K562 (cell line): ENCODE measurements around the gene STS. TPM values are rescaled to one million over a fixed set of nuclear protein-coding genes. Genes with fewer than 3 reads are reported as not detected.

Experiments
- ATAC-seq: fragments of 200-7000 bp; cut with Tn5 transposase; 3 replicates; pipeline ENCODE4 v1.9.1; 2020; ENCODE audit warnings: moderate library complexity
- Bru-seq: library from RNA; stranded (reverse); fragments of 400-500 nt; gene quantifications from one replicate; lab custom pipeline; 2021; lab: Mats Ljungman, UMichigan
- BruChase-seq, 2 experiments: library from RNA; stranded (reverse); fragments of 400-500 nt; gene quantifications; one replicate each; lab custom pipeline; 2021; lab: Mats Ljungman, UMichigan
- BruUV-seq: library from RNA; stranded (reverse); fragments of 400-500 nt; replicated peaks from 2 replicates; lab custom pipeline; 2021; lab: Mats Ljungman, UMichigan
- CTCF ChIA-PET: fragments of 300-600 bp; formaldehyde crosslinking; extraction: SDS; loops from one replicate; lab custom pipeline; 2021; ENCODE audit warnings: low intra/inter-chr PET ratio; lab: Yijun Ruan, JAX
- POLR2A ChIA-PET: fragments of 300-600, 350-650 bp; sonication (Branson Sonifier 250); formaldehyde crosslinking; extraction: SDS; loops from one replicate; lab custom pipeline; 2021; ENCODE audit warnings: antibody characterized with exemption, inconsistent platforms; lab: Yijun Ruan, JAX
- DNase-seq, 4 experiments: peaks; one replicate each; pipeline versions ENCODE4 v3.0.0 to v3.0.0-alpha.2; 2011 to 2018; ENCODE audit warnings: low spot score in 3 of 4, mixed read lengths in 3 of 4; ENCODE audit errors: extremely low read depth in 1 of 4
- FAIRE-seq: peaks from 2 replicates; lab custom pipeline; 2011; peaks lifted over from hg19 to GRCh38; lab: Jason Lieb, UNC
- H2AFZ ChIP-seq: 2 replicates; pipeline ENCODE4 v1.6.0; 2011; ENCODE audit warnings: low read depth, low read length, control low read depth, inconsistent platforms
- H3K27ac ChIP-seq: fragments of 200-600 bp; 3 replicates; pipeline ENCODE4 v1.8.0; 2011; ENCODE audit warnings: low read depth, mild to moderate bottlenecking, control low read depth, inconsistent platforms, low read length, moderate library complexity, mixed read lengths; ENCODE audit errors: extremely low read depth
- H3K27me3 ChIP-seq, 2 experiments: fragments of 300-600 bp in 1 of 2; 2 replicates in 1 of 2; 3 replicates in 1 of 2; pipeline versions ENCODE4 v1.6.0 to v1.8.0; 2011; ENCODE audit warnings: inconsistent platforms in 2 of 2, low read length in 2 of 2, mild to moderate bottlenecking in 1 of 2, mixed read lengths in 1 of 2, moderate library complexity in 1 of 2; ENCODE audit not compliant: control insufficient read depth in 2 of 2, insufficient read depth in 2 of 2
- H3K36me3 ChIP-seq: fragments of 300-600 bp; 3 replicates; pipeline ENCODE4 v1.8.0; 2011; ENCODE audit warnings: mild to moderate bottlenecking, low read length, inconsistent platforms; ENCODE audit not compliant: control insufficient read depth, insufficient read depth
- H3K4me1 ChIP-seq, 2 experiments: fragments of 200-600 bp in 1 of 2; replicated peaks in 1 of 2; 2 replicates in 1 of 2; 3 replicates in 1 of 2; pipeline versions ENCODE4 v1.5.1 to v1.8.0; 2011; ENCODE audit warnings: inconsistent platforms in 2 of 2, low read length in 2 of 2, mild to moderate bottlenecking in 1 of 2, mixed read lengths in 1 of 2, moderate library complexity in 1 of 2; ENCODE audit not compliant: control insufficient read depth in 2 of 2, insufficient read depth in 2 of 2
- H3K4me2 ChIP-seq: 2 replicates; pipeline ENCODE4 v1.6.1; 2011; ENCODE audit warnings: low read length, control low read depth, inconsistent platforms, mixed read lengths; ENCODE audit not compliant: insufficient read depth
- H3K4me3 ChIP-seq: fragments of 200-600 bp; sonication (generic), shearing (Covaris generic); 2 replicates; pipeline ENCODE4 v1.5.1; 2016; ENCODE audit warnings: control low read depth, inconsistent platforms
- H3K79me2 ChIP-seq: fragments of 200-600 bp; 3 replicates; pipeline ENCODE4 v1.8.0; 2011; ENCODE audit warnings: low read length, inconsistent platforms; ENCODE audit not compliant: control insufficient read depth, insufficient read depth
- H3K9ac ChIP-seq, 2 experiments: 2 replicates each; pipeline versions ENCODE4 v1.6.0 to v1.6.1; 2011; ENCODE audit warnings: low read depth in 2 of 2, low read length in 2 of 2, control low read depth in 1 of 2, inconsistent platforms in 1 of 2, mild to moderate bottlenecking in 1 of 2, mixed read lengths in 1 of 2; ENCODE audit not compliant: insufficient read depth in 1 of 2
- H3K9me1 ChIP-seq: one replicate; pipeline ENCODE4 v1.6.0; 2011; ENCODE audit warnings: inconsistent platforms, mild to moderate bottlenecking, low read length, moderate library complexity; ENCODE audit not compliant: control insufficient read depth, insufficient read depth
- H3K9me3 ChIP-seq: replicated peaks from 2 replicates; pipeline ENCODE4 v1.5.1; 2011; ENCODE audit warnings: low read depth, low read length, inconsistent platforms; ENCODE audit not compliant: control insufficient read depth, insufficient read depth
- H4K20me1 ChIP-seq: replicated peaks from 2 replicates; pipeline ENCODE4 v1.6.1; 2011; ENCODE audit warnings: low read length, inconsistent platforms, mixed read lengths; ENCODE audit not compliant: control insufficient read depth, insufficient read depth
- ARID1B ChIP-seq: fragments of 450-650 bp; IDR thresholded peaks from 2 replicates; pipeline ENCODE4 v1.6.1; 2016; ENCODE audit warnings: antibody characterized with exemption, mild to moderate bottlenecking, inconsistent platforms
- HIVEP1 ChIP-seq: fragments of 250-450 bp; sonication (Bioruptor Pico); IDR thresholded peaks from 2 replicates; pipeline ENCODE4 v1.4.0; 2020; ENCODE audit warnings: mild to moderate bottlenecking
- NONO ChIP-seq, 2 experiments: fragments of 200-400 bp in 1 of 2; fragments of 450-650 bp in 1 of 2; formaldehyde crosslinking in 1 of 2; IDR thresholded peaks; 2 replicates each; pipeline ENCODE4 v1.6.1; 2017; ENCODE audit warnings: low read depth in 2 of 2, mild to moderate bottlenecking in 2 of 2, moderate library complexity in 2 of 2, low read length in 1 of 2
- PHTF2 ChIP-seq: fragments of 250-450 bp; sonication (Bioruptor Pico); IDR thresholded peaks from 2 replicates; pipeline ENCODE4 v1.5.0; 2021; ENCODE audit warnings: mild to moderate bottlenecking
- SREBF2 ChIP-seq: sonication (generic); formaldehyde crosslinking; IDR thresholded peaks from 2 replicates; pipeline ENCODE4 v1.4.0; 2020; ENCODE audit warnings: mild to moderate bottlenecking, missing genetic modification reagents
- YY1 ChIP-seq, 3 experiments: IDR thresholded peaks; 2 replicates each; pipeline ENCODE4 v1.6.1; 2011; ENCODE audit warnings: low read length in 2 of 3, mild to moderate bottlenecking in 2 of 3, moderate library complexity in 2 of 3, borderline replicate concordance in 1 of 3, control low read depth in 1 of 3, low read depth in 1 of 3; ENCODE audit not compliant: insufficient read depth in 3 of 3, insufficient replicate concordance in 2 of 3, control insufficient read depth in 1 of 3, insufficient read length in 1 of 3; ENCODE audit errors: extremely low read depth in 1 of 3
- ZFX ChIP-seq: sonication (generic); formaldehyde crosslinking; IDR thresholded peaks from 2 replicates; pipeline ENCODE4 v1.8.0; 2022; ENCODE audit warnings: mild to moderate bottlenecking, missing genetic modification reagents, moderate library complexity
- WGBS: fragments of 100-300 bp; shearing (Covaris generic); methylation state at CpG from one replicate; pipeline ENCODE4 v1.1.6; 2016; ENCODE audit warnings: low coverage, mixed read lengths; ENCODE audit not compliant: insufficient coverage; ENCODE audit errors: missing lambda C conversion rate; 5-methylcytosine and 5-hydroxymethylcytosine counted together
- in situ Hi-C: fragments of 300-500 bp; cut with MboI; formaldehyde crosslinking; loops from 4 replicates; pipeline ENCODE4 v1.15.0; 2018; ENCODE audit warnings: inconsistent platforms, mixed read lengths
- intact Hi-C: fragments of 100-400 bp; cut with micrococcal nuclease; formaldehyde crosslinking; loops from 2 replicates; pipeline ENCODE4 v1.14.2; 2022
- long read RNA-seq, 3 experiments: library from polyadenylated mRNA in 2 of 3; library from RNA in 1 of 3; unstranded in 2 of 3; stranded (forward) in 1 of 3; transcript quantifications; one replicate each; pipeline ENCODE4 v2.0.0, GENCODE V29; 2019 to 2022
- polyA minus RNA-seq, 3 experiments: library from RNA; depleted of rRNA, polyadenylated mRNA; stranded (reverse); fragments of >200 nt; gene quantifications; 2 replicates each; pipeline ENCODE4 v1.2.3, GENCODE V29; 2011
- polyA plus RNA-seq, 8 experiments: library from polyadenylated mRNA; depleted of rRNA in 4 of 8; stranded (reverse) in 5 of 8; unstranded in 3 of 8; fragments of >200 nt; fragmentation: Nextera tagmentation in 2 of 8; fragmentation: Illumina TruSeq in 1 of 8; extraction: Ambion mirVana in 2 of 8; extraction: Trizol in 1 of 8; gene quantifications; 2 replicates each; pipeline versions ENCODE4 v1.2.1 to v1.2.3, GENCODE V29; 2011 to 2014; ENCODE audit warnings: inconsistent platforms in 1 of 8, missing spikeins in 1 of 8
- total RNA-seq, 7 experiments: library from RNA; depleted of rRNA in 6 of 7; stranded (reverse); fragments of >200 nt in 6 of 7; fragmentation: Illumina TruSeq in 2 of 7; extraction: Trizol in 2 of 7; gene quantifications; 2 replicates each; pipeline versions ENCODE4 v1.2.1 to v1.2.3, GENCODE V29; 2011 to 2021; ENCODE audit warnings: low replicate concordance in 1 of 7
- TF ChIP-seq, protein P1 (sequence below), 2 experiments: fragments of 450-650 bp; conservative IDR thresholded peaks; 2 replicates each; pipeline ENCODE4 v1.6.1; 2017; ENCODE audit warnings: mild to moderate bottlenecking in 2 of 2, moderate library complexity in 2 of 2

The STS gene, protein sequence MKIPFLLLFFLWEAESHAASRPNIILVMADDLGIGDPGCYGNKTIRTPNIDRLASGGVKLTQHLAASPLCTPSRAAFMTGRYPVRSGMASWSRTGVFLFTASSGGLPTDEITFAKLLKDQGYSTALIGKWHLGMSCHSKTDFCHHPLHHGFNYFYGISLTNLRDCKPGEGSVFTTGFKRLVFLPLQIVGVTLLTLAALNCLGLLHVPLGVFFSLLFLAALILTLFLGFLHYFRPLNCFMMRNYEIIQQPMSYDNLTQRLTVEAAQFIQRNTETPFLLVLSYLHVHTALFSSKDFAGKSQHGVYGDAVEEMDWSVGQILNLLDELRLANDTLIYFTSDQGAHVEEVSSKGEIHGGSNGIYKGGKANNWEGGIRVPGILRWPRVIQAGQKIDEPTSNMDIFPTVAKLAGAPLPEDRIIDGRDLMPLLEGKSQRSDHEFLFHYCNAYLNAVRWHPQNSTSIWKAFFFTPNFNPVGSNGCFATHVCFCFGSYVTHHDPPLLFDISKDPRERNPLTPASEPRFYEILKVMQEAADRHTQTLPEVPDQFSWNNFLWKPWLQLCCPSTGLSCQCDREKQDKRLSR
- 0.65 and 1.1 TPM in 2 replicates for total RNA-seq (2011; cell fraction: chromatin; rRNA removed; ENCODE audit: low replicate concordance)
- 0.66 and 0.83 TPM in 2 replicates for total RNA-seq (2011; cell fraction: nucleolus; rRNA removed)
- 1.2 and 1.8 TPM in 2 replicates for total RNA-seq (2011; cell fraction: nucleoplasm; rRNA removed)
- 0.36 and 0.65 TPM in 2 replicates for total RNA-seq (2014; rRNA removed)
- 0.83 and 0.91 TPM in 2 replicates for total RNA-seq (2014; rRNA removed; fragmentation: Illumina TruSeq; extraction: Trizol)
- total RNA-seq (2015; rRNA removed; fragmentation: Illumina TruSeq; extraction: Trizol) = 1.1 and 1.3 TPM in 2 replicates
- total RNA-seq (2021) = 0.73 and 0.76 TPM in 2 replicates
- 0.53 and 0.63 TPM in 2 replicates for polyA plus RNA-seq (2011; rRNA removed)
- 0.52 and 0.59 TPM in 2 replicates for polyA plus RNA-seq (2011; cell fraction: cytosol; rRNA removed)
- polyA plus RNA-seq (2011; cell fraction: nucleus; rRNA removed) = 0.48 and 0.51 TPM in 2 replicates
- 0.87 and 0.93 TPM in 2 replicates for polyA plus RNA-seq (2012)
- 0.75 and 0.89 TPM in 2 replicates for polyA plus RNA-seq (2014; fragmentation: Illumina TruSeq; extraction: Trizol)
- under 1 TPM; 0.14 to 0.39 TPM for polyA plus RNA-seq (2014; fragmentation: Nextera tagmentation; extraction: Ambion mirVana)
- 0.21 and 0.45 TPM in 2 replicates for polyA plus RNA-seq (2014; rRNA removed)
- polyA minus RNA-seq (2011; rRNA and poly(A)+ RNA removed) = 1.7 and 1.8 TPM in 2 replicates
- polyA minus RNA-seq (2011; cell fraction: cytosol; rRNA and poly(A)+ RNA removed) = 0.64 and 0.86 TPM in 2 replicates
- polyA minus RNA-seq (2011; cell fraction: nucleus; rRNA and poly(A)+ RNA removed) = 0.54 and 0.89 TPM in 2 replicates
- percentile 30 among the genes with signal in this experiment for Bru-seq, nascent RNA
- percentile 30 among the genes with signal in this experiment for BruChase-seq, experiment 1, labeled RNA remaining after a 2-hour chase
- percentile 28 among the genes with signal in this experiment for BruChase-seq, experiment 2, labeled RNA remaining after a 6-hour chase
- long read RNA-seq, experiment 1, partial matches to known transcripts = 0 of 5 reads
- long read RNA-seq, experiment 1, other reads (novel, unspliced or antisense) = 5 of 5 reads
- long read RNA-seq, experiment 2, partial matches to known transcripts = 0 of 1 reads
- long read RNA-seq, experiment 2, other reads (novel, unspliced or antisense) = 1 of 1 reads
- long read RNA-seq, experiment 3 = 0 reads

DNA sequence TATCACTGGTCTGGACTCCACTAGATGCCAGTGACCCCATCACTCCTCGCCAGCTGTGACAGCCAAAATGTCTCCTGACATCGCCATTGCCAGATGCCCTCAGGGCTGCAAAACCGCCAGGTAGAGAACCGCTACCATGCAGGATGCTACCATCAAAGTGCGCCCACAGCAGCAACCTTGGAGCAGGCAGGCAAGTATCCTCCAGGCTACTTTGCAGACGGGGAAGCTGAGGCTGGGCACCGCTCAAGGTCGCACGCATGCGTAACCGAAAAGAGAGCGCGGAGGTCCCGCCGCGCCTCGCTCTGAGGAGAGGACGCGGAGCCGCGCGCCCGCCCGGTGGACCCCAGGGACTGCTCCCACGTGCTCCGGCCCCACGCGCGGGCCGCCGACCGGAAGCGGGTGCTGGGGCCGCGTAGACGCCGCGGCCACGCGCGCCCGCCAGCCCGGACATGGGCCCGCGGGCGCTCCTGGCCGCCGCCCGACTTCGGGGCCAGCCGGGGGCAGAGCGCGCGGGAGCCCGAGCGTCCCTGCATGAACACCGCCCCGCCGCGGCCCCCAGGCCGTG, at the start of gene STS:
TSS of gene STS (plus strand) at position 300 of the 565 bp plus-strand sequence. CDS start 105,488 bp downstream, outside the sequence.
- H2AFZ ChIP-seq = peak within 1 kb of the TSS; percentile 98
- peaks cover 51% of the 10 kb centered on the region for H3K79me2 ChIP-seq
- intact Hi-C loops = loop anchor here (10.0 kb wide), 1 partner anchor 777 kb away; the partner anchor contains the start of gene PNPLA4
- peak within 1 kb of the TSS; percentile 95 for H3K4me2 ChIP-seq
- 0% methylated on average over 2 of the region's 61 CpGs for WGBS
- H3K4me1 ChIP-seq = peaks cover 10 to 17% of the 10 kb centered on the region in 2 experiments; a peak in 4 of 5 replicates
- in situ Hi-C loops = no loop called here
- H3K4me3 ChIP-seq = peak within 1 kb of the TSS; percentile 71
- FAIRE-seq = no peak
- no TSS peak for BruUV-seq
- no peaks in the 10 kb centered on the region for H3K27me3 ChIP-seq
- H3K27ac ChIP-seq = peak within 1 kb of the TSS; percentile 88
- peak in 1 of 4 experiments; percentile 48 for DNase-seq
- H3K9me3 ChIP-seq = no peaks in the 10 kb centered on the region
- ChIA-PET CTCF (interaction anchor here (0.6 kb wide), 1 partner anchor 829 kb away, joined by 3 read pairs; no protein-coding TSS in a partner anchor), POLR2A (no interaction called here)
- peak; percentile 69 for ATAC-seq
- H3K9ac ChIP-seq = peak within 1 kb of the TSS; percentile 76 to 97
- H3K36me3 ChIP-seq = no peaks in the 10 kb centered on the region
- H3K9me1 ChIP-seq = no peaks in the 10 kb centered on the region
- 0 out of 2 replicates have a peak, but pooled peaks cover 3% of the 10 kb centered on the region for H4K20me1 ChIP-seq
- TF ChIP-seq ZFX (0 out of 2 replicates have a peak, but pooled peaks have one; percentile 47), PHTF2 (no peak), NONO (IDR thresholded peaks at IDR 0.05; ENCODE audit: low read depth in 2 of 2, low read length in 1 of 2) (0 out of 4 replicates have a peak, but pooled peaks of 1 of the 2 experiments have one; percentile 49), SREBF2 (no peak), HIVEP1 (no peak), ARID1B (no peak), YY1 (IDR thresholded peaks at IDR 0.05; ENCODE audit: borderline replicate concordance in 1 of 3, control insufficient read depth in 1 of 3, extremely low read depth in 1 of 3, insufficient read depth in 3 of 3, insufficient read length in 1 of 3, insufficient replicate concordance in 2 of 3, low read depth in 1 of 3, low read length in 2 of 3) (peak in 2 of 3 experiments; percentile 14 to 61)
- TF ChIP-seq, protein P1, sequence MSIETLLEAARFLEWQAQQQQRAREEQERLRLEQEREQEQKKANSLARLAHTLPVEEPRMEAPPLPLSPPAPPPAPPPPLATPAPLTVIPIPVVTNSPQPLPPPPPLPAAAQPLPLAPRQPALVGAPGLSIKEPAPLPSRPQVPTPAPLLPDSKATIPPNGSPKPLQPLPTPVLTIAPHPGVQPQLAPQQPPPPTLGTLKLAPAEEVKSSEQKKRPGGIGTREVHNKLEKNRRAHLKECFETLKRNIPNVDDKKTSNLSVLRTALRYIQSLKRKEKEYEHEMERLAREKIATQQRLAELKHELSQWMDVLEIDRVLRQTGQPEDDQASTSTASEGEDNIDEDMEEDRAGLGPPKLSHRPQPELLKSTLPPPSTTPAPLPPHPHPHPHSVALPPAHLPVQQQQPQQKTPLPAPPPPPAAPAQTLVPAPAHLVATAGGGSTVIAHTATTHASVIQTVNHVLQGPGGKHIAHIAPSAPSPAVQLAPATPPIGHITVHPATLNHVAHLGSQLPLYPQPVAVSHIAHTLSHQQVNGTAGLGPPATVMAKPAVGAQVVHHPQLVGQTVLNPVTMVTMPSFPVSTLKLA (conservative IDR thresholded peaks at IDR 0.05) = 0 out of 4 replicates have a peak, but pooled peaks of 1 of the 2 experiments have one; percentile 29
